Stomach smooth muscle (tissue), 2 donors: ENCODE results near the gene MBP.

ENCODE experiments used
- H3K27ac ChIP-seq: one replicate; pipeline ENCODE4 v1.7.0; 2013; ENCODE audit warnings: mild to moderate bottlenecking, low read length, inconsistent platforms
- H3K27me3 ChIP-seq, 2 donors: one replicate each; pipeline ENCODE4 v1.7.0; 2013; ENCODE audit warnings: low read length in 2 of 2; ENCODE audit not compliant: insufficient read depth in 2 of 2, control insufficient read depth in 1 of 2
- H3K36me3 ChIP-seq, 2 donors: one replicate each; pipeline ENCODE4 v1.7.0; 2013; ENCODE audit warnings: low read length in 2 of 2; ENCODE audit not compliant: control insufficient read depth in 2 of 2, insufficient read depth in 2 of 2
- H3K4me1 ChIP-seq: one replicate; pipeline ENCODE4 v1.7.0; 2013; ENCODE audit warnings: low read length; ENCODE audit not compliant: control insufficient read depth, insufficient read depth
- H3K4me3 ChIP-seq, 2 donors: one replicate each; pipeline ENCODE4 v1.7.0; 2013; ENCODE audit warnings: low read length in 2 of 2
- H3K9ac ChIP-seq, 2 donors: one replicate each; pipeline ENCODE4 v1.7.0; 2013; ENCODE audit warnings: low read length in 2 of 2, mild to moderate bottlenecking in 1 of 2
- H3K9me3 ChIP-seq, 2 donors: one replicate each; pipeline ENCODE4 v1.7.0; 2013; ENCODE audit warnings: low read length in 2 of 2; ENCODE audit not compliant: control insufficient read depth in 2 of 2
- donor health status: healthy.
- donor health status: Pancreatic carcinoma.

MBP gene

GRCh38 chr18:77105028-77105427 is 27.6 kb downstream of the MBP start:
- Histone ChIP-seq H3K27ac (no peak overlapping the region), H3K4me3 (no peak overlapping the region), H3K27me3 (no peaks in the 10 kb centered on the region), H3K36me3 (no peaks in the 10 kb centered on the region), H3K9me3 (no peaks in the 10 kb centered on the region), H3K9ac (no peak overlapping the region), H3K4me1 (peaks cover 52% of the 10 kb centered on the region)

GRCh38 chr18:77103991-77104531 is 28.5 kb downstream of the MBP start:
- Histone ChIP-seq H3K4me1 (peaks cover 49% of the 10 kb centered on the region), H3K27me3 (no peaks in the 10 kb centered on the region), H3K36me3 (no peaks in the 10 kb centered on the region), H3K27ac (no peak overlapping the region), H3K9me3 (no peaks in the 10 kb centered on the region), H3K4me3 (no peak overlapping the region), H3K9ac (no peak overlapping the region)

- Histone ChIP-seq H3K4me1 (peaks cover 50% of the 10 kb centered on the region), H3K9ac (no peak overlapping the region), H3K9me3 (no peaks in the 10 kb centered on the region), H3K27me3 (no peaks in the 10 kb centered on the region), H3K4me3 (no peak overlapping the region), H3K36me3 (no peaks in the 10 kb centered on the region), H3K27ac (peak overlapping the region; percentile 76)
Measured at GRCh38 chr18:77103187-77103850, 29.3 kb downstream of the MBP start.

GRCh38 chr18:77102259-77103040 is 30.1 kb downstream of the MBP start:
- H3K27me3 ChIP-seq, result no peaks in the 10 kb centered on the region
- H3K36me3 ChIP-seq, result no peaks in the 10 kb centered on the region
- H3K4me1 ChIP-seq, result peaks cover 53% of the 10 kb centered on the region
- peak overlapping the region; percentile 76 for H3K27ac ChIP-seq
- peak overlapping the region; percentile 34 to 47 for H3K9ac ChIP-seq
- peak overlapping the region in 1 of 2 donors; percentile 29 for H3K4me3 ChIP-seq
- no peaks in the 10 kb centered on the region for H3K9me3 ChIP-seq

GRCh38 chr18:77101410-77102258 is 30.9 kb downstream of the MBP start:
- H3K9ac ChIP-seq, result peak overlapping the region in 1 of 2 donors; percentile 47
- H3K36me3 ChIP-seq, result no peaks in the 10 kb centered on the region
- peaks cover 55% of the 10 kb centered on the region for H3K4me1 ChIP-seq
- H3K4me3 ChIP-seq, result peak overlapping the region in 1 of 2 donors; percentile 57
- H3K27me3 ChIP-seq, result no peaks in the 10 kb centered on the region
- no peaks in the 10 kb centered on the region for H3K9me3 ChIP-seq
- H3K27ac ChIP-seq, result peak overlapping the region; percentile 76

GRCh38 chr18:77100751-77101355 is 31.7 kb downstream of the MBP start:
- H3K36me3 ChIP-seq, result no peaks in the 10 kb centered on the region
- H3K9me3 ChIP-seq, result no peaks in the 10 kb centered on the region
- H3K4me1 ChIP-seq, result peaks cover 59% of the 10 kb centered on the region
- H3K27ac ChIP-seq, result peak overlapping the region; percentile 76
- no peaks in the 10 kb centered on the region for H3K27me3 ChIP-seq
- peak overlapping the region in 1 of 2 donors; percentile 57 for H3K4me3 ChIP-seq
- no peak overlapping the region for H3K9ac ChIP-seq

GRCh38 chr18:77099485-77100370 is 32.9 kb downstream of the MBP start:
- Histone ChIP-seq H3K27me3 (no peaks in the 10 kb centered on the region), H3K4me1 (peaks cover 69% of the 10 kb centered on the region), H3K9me3 (no peaks in the 10 kb centered on the region), H3K4me3 (no peak overlapping the region), H3K36me3 (no peaks in the 10 kb centered on the region), H3K27ac (no peak overlapping the region), H3K9ac (no peak overlapping the region)

- peak overlapping the region; percentile 18 for H3K27ac ChIP-seq
- H3K9me3 ChIP-seq, result no peaks in the 10 kb centered on the region
- no peaks in the 10 kb centered on the region for H3K36me3 ChIP-seq
- H3K27me3 ChIP-seq, result no peaks in the 10 kb centered on the region
- peak overlapping the region in 1 of 2 donors; percentile 6 for H3K9ac ChIP-seq
- H3K4me1 ChIP-seq, result peaks cover 67% of the 10 kb centered on the region
- H3K4me3 ChIP-seq, result peak overlapping the region; percentile 26 to 44
Measured at GRCh38 chr18:77098538-77099174, 33.9 kb downstream of the MBP start.

- Histone ChIP-seq H3K4me1 (peaks cover 66% of the 10 kb centered on the region), H3K36me3 (no peaks in the 10 kb centered on the region), H3K9ac (no peak overlapping the region), H3K27me3 (no peaks in the 10 kb centered on the region), H3K9me3 (no peaks in the 10 kb centered on the region), H3K27ac (no peak overlapping the region), H3K4me3 (peak overlapping the region in 1 of 2 donors; percentile 44)
Measured at GRCh38 chr18:77098029-77098428, 34.6 kb downstream of the MBP start.
